Fibroblast of lung (primary cell): ENCODE data around the gene ANKMY1.

Experiments
- EZH2 ChIP-seq: IDR thresholded peaks from 2 replicates; pipeline ENCODE4 v1.5.1; 2012; ENCODE audit warnings: low read length, control low read depth, mild to moderate bottlenecking; ENCODE audit errors: missing control alignments
- TF ChIP-seq, protein P1 (sequence below), 2 donors: IDR thresholded peaks in 1 of 2; conservative IDR thresholded peaks in 1 of 2; 1 replicate in 1 of 2; 2 replicates in 1 of 2; pipeline ENCODE4 v1.5.1; 2011 to 2012; ENCODE audit warnings: low read length in 2 of 2, control low read depth in 1 of 2, inconsistent platforms in 1 of 2, low read depth in 1 of 2, mild to moderate bottlenecking in 1 of 2

DNA sequence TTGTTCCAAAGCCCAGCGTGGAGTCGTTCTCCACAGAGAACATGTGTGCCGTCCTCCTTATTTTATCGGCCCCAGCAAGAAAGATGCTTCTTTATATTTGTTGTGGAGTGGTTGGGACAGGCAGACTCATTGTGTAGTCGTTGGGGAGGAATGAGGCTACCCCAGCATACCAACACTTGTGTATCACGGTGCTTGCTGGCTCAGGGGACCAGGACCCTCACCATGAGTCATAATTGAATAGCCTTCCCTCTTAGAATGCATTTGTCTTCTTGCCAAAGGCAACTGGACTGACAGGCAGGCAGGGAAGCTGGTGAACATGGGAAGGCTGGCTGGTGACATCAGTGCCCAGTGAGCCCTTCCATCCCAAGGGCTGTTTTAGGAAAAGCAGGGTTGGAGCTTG is 33.4 kb upstream of the ANKMY1 start:
- TF ChIP-seq, protein P1, sequence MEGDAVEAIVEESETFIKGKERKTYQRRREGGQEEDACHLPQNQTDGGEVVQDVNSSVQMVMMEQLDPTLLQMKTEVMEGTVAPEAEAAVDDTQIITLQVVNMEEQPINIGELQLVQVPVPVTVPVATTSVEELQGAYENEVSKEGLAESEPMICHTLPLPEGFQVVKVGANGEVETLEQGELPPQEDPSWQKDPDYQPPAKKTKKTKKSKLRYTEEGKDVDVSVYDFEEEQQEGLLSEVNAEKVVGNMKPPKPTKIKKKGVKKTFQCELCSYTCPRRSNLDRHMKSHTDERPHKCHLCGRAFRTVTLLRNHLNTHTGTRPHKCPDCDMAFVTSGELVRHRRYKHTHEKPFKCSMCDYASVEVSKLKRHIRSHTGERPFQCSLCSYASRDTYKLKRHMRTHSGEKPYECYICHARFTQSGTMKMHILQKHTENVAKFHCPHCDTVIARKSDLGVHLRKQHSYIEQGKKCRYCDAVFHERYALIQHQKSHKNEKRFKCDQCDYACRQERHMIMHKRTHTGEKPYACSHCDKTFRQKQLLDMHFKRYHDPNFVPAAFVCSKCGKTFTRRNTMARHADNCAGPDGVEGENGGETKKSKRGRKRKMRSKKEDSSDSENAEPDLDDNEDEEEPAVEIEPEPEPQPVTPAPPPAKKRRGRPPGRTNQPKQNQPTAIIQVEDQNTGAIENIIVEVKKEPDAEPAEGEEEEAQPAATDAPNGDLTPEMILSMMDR (conservative IDR thresholded peaks at IDR 0.05 in 1 of 2, IDR thresholded peaks at IDR 0.05 in 1 of 2; ENCODE audit: low read depth in 1 of 2, low read length in 2 of 2): no peak
- TF ChIP-seq EZH2: no peak
